ENCODE results near the gene SMOC2. TPM values are rescaled to one million over a fixed set of nuclear protein-coding genes. Genes with fewer than 3 reads are reported as not detected.

The SMOC2 gene
- total and polyA plus RNA-seq, 2 of the 13 experiments (the other 11 are each of a cell fraction or from before 2014, with no cell fraction given), result not detected

GRCh38 chr6:168508903-168509302 is 67.9 kb downstream of the SMOC2 start:
- no peaks in the 10 kb centered on the region for H4K20me1 ChIP-seq (ENCODE audit: insufficient read depth, low read length)
- H3K9me3 ChIP-seq (ENCODE audit: low read length), result no peaks in the 10 kb centered on the region
- no peaks in the 10 kb centered on the region for H3K79me2 ChIP-seq (ENCODE audit: insufficient read depth, low read length)
- no TSS peak for BruUV-seq (replicated peaks)
- H3K9ac ChIP-seq (ENCODE audit: insufficient read depth, low read depth, low read length), result no peak overlapping the region
- no peak overlapping the region for H3K4me3 ChIP-seq (replicated peaks in 1 of 3; ENCODE audit: insufficient read depth in 1 of 3, low read depth in 2 of 3, low read length in 3 of 3)
- no peaks in the 10 kb centered on the region for H3K36me3 ChIP-seq (replicated peaks in 1 of 2; ENCODE audit: control insufficient read depth in 1 of 2, insufficient read depth in 2 of 2, low read length in 2 of 2)
- POLR2A ChIA-PET, result no interaction called here
- H3K4me2 ChIP-seq (ENCODE audit: low read depth, low read length), result no peak overlapping the region
- FAIRE-seq (no peak), DNase-seq (ENCODE audit: low spot score) (no peak), ATAC-seq (no peak)
- 26% methylated on average over 12 of the region's 12 CpGs for WGBS (ENCODE audit: low lambda C conversion rate)
- TF ChIP-seq HNF1A (IDR thresholded peaks at IDR 0.05; ENCODE audit: low read depth) (no peak), HNF1A (CRISPR knock-in tag; IDR thresholded peaks at IDR 0.05; ENCODE audit: borderline replicate concordance) (no peak), HNRNPLL (IDR thresholded peaks at IDR 0.05; ENCODE audit: low read depth, low read length, poor library complexity, severe bottlenecking) (no peak)
- H3K4me1 ChIP-seq (ENCODE audit: insufficient read depth, low read length), result no peaks in the 10 kb centered on the region
- in situ Hi-C loops (cut with HindIII; ENCODE audit: extremely low pct_ligation_motif_present, low pct_unique_long_range_greater_than_20kb) (no loop called here), intact Hi-C loops (cut with micrococcal nuclease; ENCODE audit: unreplicated experiment) (no loop called here)
- no peak overlapping the region for H2AFZ ChIP-seq (ENCODE audit: low read length)
- H3K27ac ChIP-seq (ENCODE audit: extremely low read length, insufficient read depth, low read length), result no peak overlapping the region
- CTCF ChIA-PET (ENCODE audit: low intra/inter-chr PET ratio, low total read pairs), result no interaction called here
- peaks cover 9 to 72% of the 10 kb centered on the region in 2 experiments for H3K27me3 ChIP-seq (ENCODE audit: control insufficient read depth in 1 of 2, insufficient read depth in 2 of 2, low read length in 2 of 2)

- Histone ChIP-seq H3K27ac (ENCODE audit: extremely low read length, insufficient read depth, low read length) (no peak overlapping the region), H3K27me3 (ENCODE audit: control insufficient read depth in 1 of 2, insufficient read depth in 2 of 2, low read length in 2 of 2) (peaks cover 5 to 76% of the 10 kb centered on the region in 2 experiments; a peak in 4 of 5 replicates), H3K79me2 (ENCODE audit: insufficient read depth, low read length) (no peaks in the 10 kb centered on the region), H3K4me1 (ENCODE audit: insufficient read depth, low read length) (no peaks in the 10 kb centered on the region), H3K4me2 (ENCODE audit: low read depth, low read length) (no peak overlapping the region), H2AFZ (ENCODE audit: low read length) (no peak overlapping the region), H4K20me1 (ENCODE audit: insufficient read depth, low read length) (no peaks in the 10 kb centered on the region), H3K9me3 (ENCODE audit: low read length) (no peaks in the 10 kb centered on the region), H3K36me3 (replicated peaks in 1 of 2; ENCODE audit: control insufficient read depth in 1 of 2, insufficient read depth in 2 of 2, low read length in 2 of 2) (no peaks in the 10 kb centered on the region), H3K9ac (ENCODE audit: insufficient read depth, low read depth, low read length) (no peak overlapping the region), H3K4me3 (replicated peaks in 1 of 3; ENCODE audit: insufficient read depth in 1 of 3, low read depth in 2 of 3, low read length in 3 of 3) (no peak overlapping the region)
- WGBS (ENCODE audit: low lambda C conversion rate), result 0% methylated on average over 3 of the region's 8 CpGs
- intact Hi-C loops (cut with micrococcal nuclease; ENCODE audit: unreplicated experiment) (no loop called here), in situ Hi-C loops (cut with HindIII; ENCODE audit: extremely low pct_ligation_motif_present, low pct_unique_long_range_greater_than_20kb) (no loop called here)
- DNase-seq (ENCODE audit: low spot score) (no peak), FAIRE-seq (no peak), ATAC-seq (no peak)
- ChIA-PET POLR2A (no interaction called here), CTCF (ENCODE audit: low intra/inter-chr PET ratio, low total read pairs) (no interaction called here)
- BruUV-seq (replicated peaks), result no TSS peak
- TF ChIP-seq TEAD3 (CRISPR knock-in tag; optimal IDR thresholded peaks at IDR 0.05; ENCODE audit: borderline replicate concordance), result no peak
- TF ChIP-seq BCL3 (CRISPR knock-in tag; IDR thresholded peaks at IDR 0.05), result no peak
- TF ChIP-seq ELF3 (CRISPR knock-in tag; IDR thresholded peaks at IDR 0.05), result no peak
- TF ChIP-seq CREM (IDR thresholded peaks at IDR 0.05), result no peak
- TF ChIP-seq CREM (CRISPR knock-in tag; IDR thresholded peaks at IDR 0.05), result no peak
- no peak for TF ChIP-seq NFATC3 (CRISPR knock-in tag; IDR thresholded peaks at IDR 0.05)
- no peak for TF ChIP-seq ATF4 (CRISPR knock-in tag; IDR thresholded peaks at IDR 0.05)
- TF ChIP-seq CBX5 (CRISPR knock-in tag; IDR thresholded peaks at IDR 0.05; ENCODE audit: borderline replicate concordance), result no peak
- TF ChIP-seq KAT8 (CRISPR knock-in tag; IDR thresholded peaks at IDR 0.05), result no peak
- TF ChIP-seq SATB2 (CRISPR knock-in tag; IDR thresholded peaks at IDR 0.05), result no peak
Measured at GRCh38 chr6:168513766-168514165, 72.8 kb downstream of the SMOC2 start.

Measured in HepG2 (cell line).